GM03348 (cell line): ENCODE measurements around the gene ASGR2.
"Not testable (repeated sequence)": the region's sequence is repeated elsewhere in the genome, so short reads cannot be mapped to it uniquely, and the experiment has no call there.

Experiments
- DNase-seq: peaks from one replicate; pipeline ENCODE4 v3.0.0; 2012; ENCODE audit warnings: low spot score

ASGR2 gene

GRCh38 chr17:7098802-7099459 is 15.7 kb downstream of the ASGR2 start:
- no peak for DNase-seq

- no peak for DNase-seq
These were observed 16.7 kb downstream of the ASGR2 start for GRCh38 chr17:7097940-7098339.

- DNase-seq: no peak
These were observed 19.0 kb downstream of the ASGR2 start for GRCh38 chr17:7095625-7096024.

- DNase-seq: no peak
These were observed 20.0 kb downstream of the ASGR2 start for GRCh38 chr17:7094652-7095019.

GRCh38 chr17:7091311-7092005 is 23.2 kb downstream of the ASGR2 start:
- DNase-seq: not testable (repeated sequence)

- not testable (repeated sequence) for DNase-seq
These were observed 25.1 kb downstream of the ASGR2 start for GRCh38 chr17:7089570-7089969.

- DNase-seq: not testable (repeated sequence)
These were observed 26.2 kb downstream of the ASGR2 start for GRCh38 chr17:7088442-7088841.

- peak; percentile 2 for DNase-seq
These were observed 30.5 kb downstream of the ASGR2 start for GRCh38 chr17:7084088-7084487.

GRCh38 chr17:7083592-7083991 is 31.0 kb downstream of the ASGR2 start:
- peak; percentile 1 for DNase-seq

- peak; percentile 2 for DNase-seq
These were observed 33.1 kb downstream of the ASGR2 start for GRCh38 chr17:7081341-7082062.

- DNase-seq: peak; percentile 2
These were observed 34.1 kb downstream of the ASGR2 start for GRCh38 chr17:7080456-7081041.

- DNase-seq: peak; percentile 5
These were observed 34.8 kb downstream of the ASGR2 start, which contains the start of gene CLEC10A for GRCh38 chr17:7079581-7080455. Gene CLEC10A, minus strand, starts transcription at chr17:7080251. Its CDS starts 1,439 bp downstream, at chr17:7078812.

- DNase-seq: peak; percentile 0
These were observed 35.9 kb downstream of the ASGR2 start for GRCh38 chr17:7078711-7079110.

GRCh38 chr17:7077911-7078546 is 36.6 kb downstream of the ASGR2 start:
- peak; percentile 0 for DNase-seq

GRCh38 chr17:7074931-7075330 is 39.7 kb downstream of the ASGR2 start:
- DNase-seq: no peak

- DNase-seq: no peak
These were observed 42.2 kb downstream of the ASGR2 start for GRCh38 chr17:7072406-7072805.

- no peak for DNase-seq
These were observed 43.9 kb downstream of the ASGR2 start for GRCh38 chr17:7070712-7071111.

GRCh38 chr17:7068268-7068667 is 46.4 kb downstream of the ASGR2 start:
- no peak for DNase-seq

- DNase-seq: no peak
These were observed 47.4 kb downstream of the ASGR2 start for GRCh38 chr17:7067198-7067597.

GRCh38 chr17:7064261-7064660 is 50.4 kb downstream of the ASGR2 start:
- no peak for DNase-seq

- no peak for DNase-seq
These were observed 51.0 kb downstream of the ASGR2 start for GRCh38 chr17:7063518-7064094.
